ENCODE results near the gene PABPC4L. TPM values are rescaled to one million over a fixed set of nuclear protein-coding genes. Genes with fewer than 3 reads are reported as not detected.
A peak's percentile ranks its signal among the peaks of the same experiment; 100 is the strongest.
"Not testable (repeated sequence)": the region's sequence is repeated elsewhere in the genome, so short reads cannot be mapped to it uniquely, and the experiment has no call there.

PABPC4L gene
- polyA plus RNA-seq (2013, experiment 1 of 2; ENCODE audit: insufficient read length) = 2.3 TPM
- polyA plus RNA-seq (2013, experiment 2 of 2; ENCODE audit: insufficient read length) = 3.0 TPM

DNA sequence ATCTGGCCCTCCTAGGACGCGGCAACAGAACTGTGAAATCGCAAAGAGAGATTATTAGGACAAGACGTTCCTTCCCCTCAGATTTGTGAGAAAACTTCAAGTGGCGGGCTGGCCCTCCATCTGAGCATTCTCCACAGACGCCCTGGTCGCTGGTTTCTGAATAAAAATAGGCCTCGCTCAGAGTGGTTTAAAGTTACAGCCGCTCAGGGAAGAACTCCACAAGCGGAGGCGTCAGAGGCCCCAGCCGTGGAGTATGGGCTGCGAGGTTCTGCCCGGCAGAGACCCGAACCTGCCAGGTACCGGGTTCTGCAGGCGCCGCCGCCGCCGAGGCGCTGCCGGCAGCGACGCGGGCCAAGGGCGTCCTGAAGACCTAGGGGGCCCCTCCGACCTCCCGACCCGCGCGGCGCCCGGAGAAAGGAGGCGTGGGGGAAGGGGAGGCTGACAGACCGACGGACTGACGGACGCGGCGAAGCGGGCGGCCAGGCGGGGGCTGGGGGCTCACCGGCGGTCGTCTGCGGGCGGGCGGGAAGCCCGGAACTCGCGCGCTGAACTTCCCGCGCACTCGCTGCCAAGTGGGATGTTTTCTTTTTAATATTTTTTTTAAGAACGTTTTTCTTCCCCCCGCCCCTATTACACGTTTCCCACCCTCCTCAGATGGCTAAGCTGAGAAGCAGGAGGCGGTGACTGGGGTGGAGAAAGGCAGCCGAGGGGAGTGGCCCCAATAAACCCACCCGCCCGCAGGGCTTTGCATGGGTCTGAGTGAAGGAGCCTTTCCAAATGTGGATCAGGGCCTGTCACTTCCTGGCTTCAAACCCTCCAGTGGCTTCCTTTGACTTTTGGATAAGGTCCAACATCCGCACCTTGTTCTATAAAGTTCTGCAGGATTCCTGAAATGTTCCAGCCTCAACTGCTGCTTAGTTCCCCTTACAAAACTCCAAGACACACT, at the start of gene PABPC4L:
Gene PABPC4L, minus strand, starts transcription at position 574 of the 946 bp plus-strand sequence. CDS start 770 bp downstream, outside the sequence.
- peak; percentile 70 for DNase-seq

GRCh38 chr4:134251322-134251721, 49.7 kb upstream of the PABPC4L start:
- DNase-seq = no peak

GRCh38 chr4:134243742-134244713, 42.4 kb upstream of the PABPC4L start:
- DNase-seq = no peak

- DNase-seq = no peak
These were observed 17.5 kb upstream of the PABPC4L start for GRCh38 chr4:134219043-134219442.

GRCh38 chr4:134216411-134216810, 14.8 kb upstream of the PABPC4L start:
- DNase-seq = peak; percentile 69

GRCh38 chr4:134215620-134216344, 14.2 kb upstream of the PABPC4L start:
- no peak for DNase-seq

DNA sequence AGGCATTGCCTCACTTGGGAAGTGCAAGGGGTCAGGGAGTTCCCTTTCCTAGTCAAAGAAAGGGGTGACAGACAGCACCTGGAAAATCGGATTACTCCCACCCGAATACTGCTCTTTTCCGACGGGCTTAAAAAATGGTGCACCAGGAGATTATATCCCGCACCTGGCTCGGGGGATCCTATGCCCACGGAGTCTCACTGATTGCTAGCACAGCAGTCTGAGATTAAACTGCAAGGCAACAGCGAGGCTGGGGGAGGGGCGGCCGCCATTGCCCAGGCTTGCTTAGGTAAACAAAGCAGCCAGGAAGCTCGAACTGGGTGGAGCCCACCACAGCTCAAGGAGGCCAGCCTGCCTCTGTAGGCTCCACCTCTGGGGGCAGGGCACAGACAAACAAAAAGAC, 6.4 kb upstream of the PABPC4L start:
- not testable (repeated sequence) for DNase-seq

DNA sequence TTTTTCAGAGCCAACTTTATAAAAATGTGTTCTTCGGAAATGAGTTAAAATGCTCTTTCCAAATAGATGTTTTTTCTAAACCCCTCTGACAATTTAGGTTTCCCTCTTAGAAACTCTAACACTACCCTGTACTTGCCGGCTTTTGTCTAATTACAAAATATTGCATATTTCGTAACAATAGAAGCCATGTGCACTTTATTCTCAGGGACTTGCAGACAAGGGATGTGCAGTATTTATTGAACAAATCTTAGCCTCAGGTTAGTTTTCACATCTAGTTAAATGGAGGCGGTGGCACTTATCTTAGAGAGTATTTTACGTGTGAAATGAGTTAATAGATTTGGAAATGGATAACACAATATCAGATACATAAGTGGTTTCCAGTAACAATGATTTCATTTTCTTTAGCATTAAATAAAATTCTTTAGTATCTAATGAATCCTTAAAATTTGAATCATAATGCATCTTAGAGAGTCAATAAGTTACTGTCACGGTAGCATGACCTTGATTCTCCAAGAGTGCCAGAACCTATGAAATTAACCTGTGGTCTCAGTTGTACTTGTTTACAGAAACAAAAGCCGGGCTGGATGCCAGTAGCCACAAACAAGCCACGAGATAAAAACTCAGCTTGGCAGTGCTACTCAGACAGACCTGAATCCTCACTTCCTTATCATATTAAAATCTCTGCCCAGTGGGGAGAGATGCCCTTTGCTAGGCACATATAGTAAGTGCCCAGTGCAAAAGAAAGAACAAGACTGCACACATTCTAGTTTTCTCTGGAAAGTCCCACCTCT, 772 bp upstream of the PABPC4L start:
- DNase-seq = no peak

GRCh38 chr4:134200811-134201215, 776 bp downstream of the PABPC4L start:
- peak; percentile 8 for DNase-seq

DNA sequence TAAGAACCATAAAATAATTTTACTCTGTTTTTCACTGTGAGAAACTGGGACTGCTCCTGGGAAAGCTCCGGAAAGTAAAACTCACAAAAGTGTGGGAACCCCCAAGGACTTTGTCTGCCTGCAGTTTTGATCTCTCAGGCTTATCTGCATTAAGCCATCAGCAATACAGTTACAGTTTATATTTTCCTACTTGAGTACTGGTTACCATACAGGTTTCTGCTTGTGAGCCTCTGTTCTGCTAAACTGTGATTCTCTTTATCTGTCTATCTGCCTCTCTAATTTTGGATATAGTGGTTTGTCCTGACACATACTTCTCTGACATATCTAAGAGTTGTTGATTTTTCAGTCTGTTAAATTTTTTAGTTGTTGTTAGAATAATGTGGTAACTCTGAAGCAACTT, 11.6 kb downstream of the PABPC4L start:
- no peak for DNase-seq

- no peak for DNase-seq
These were observed 12.1 kb downstream of the PABPC4L start for GRCh38 chr4:134189480-134189879.

DNA sequence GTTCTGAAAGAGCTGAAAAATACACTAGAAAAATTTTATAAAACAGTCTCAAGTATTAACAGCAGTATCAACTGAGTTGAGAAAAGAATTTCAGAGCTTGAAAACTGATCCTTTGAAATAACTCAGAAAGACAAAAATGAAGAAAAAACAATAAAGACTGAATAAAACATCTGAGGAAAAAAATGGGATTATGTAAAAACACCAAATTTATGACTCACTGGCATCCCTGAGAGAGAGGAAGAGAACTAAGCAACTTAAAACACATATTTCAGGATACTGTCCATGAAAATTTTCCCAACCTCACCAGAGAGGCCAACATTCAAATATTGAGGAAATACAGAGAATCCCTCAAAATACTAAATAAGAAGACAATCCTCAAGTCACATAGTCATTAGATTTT, 22.9 kb downstream of the PABPC4L start:
- peak; percentile 27 for DNase-seq

DNA sequence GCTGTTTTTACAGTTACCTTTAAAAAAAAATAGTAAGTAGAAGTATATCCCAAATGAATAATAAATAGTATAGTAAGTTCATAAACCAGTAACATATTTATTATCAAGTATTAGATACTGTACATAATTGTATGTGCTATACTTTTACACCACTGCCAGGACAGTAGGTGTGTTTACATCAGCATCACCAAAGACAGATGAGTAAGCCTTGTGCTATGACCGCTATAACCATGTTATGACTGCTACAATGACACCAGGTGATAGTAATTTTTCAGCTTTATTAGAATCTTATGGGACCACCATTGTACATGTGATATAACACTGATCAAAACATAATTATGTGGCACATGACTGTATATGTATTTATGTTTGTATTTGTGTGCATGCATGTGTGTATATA, 27.3 kb downstream of the PABPC4L start:
- no peak for DNase-seq

GRCh38 chr4:134160211-134160610, 41.4 kb downstream of the PABPC4L start:
- DNase-seq = no peak

DNA sequence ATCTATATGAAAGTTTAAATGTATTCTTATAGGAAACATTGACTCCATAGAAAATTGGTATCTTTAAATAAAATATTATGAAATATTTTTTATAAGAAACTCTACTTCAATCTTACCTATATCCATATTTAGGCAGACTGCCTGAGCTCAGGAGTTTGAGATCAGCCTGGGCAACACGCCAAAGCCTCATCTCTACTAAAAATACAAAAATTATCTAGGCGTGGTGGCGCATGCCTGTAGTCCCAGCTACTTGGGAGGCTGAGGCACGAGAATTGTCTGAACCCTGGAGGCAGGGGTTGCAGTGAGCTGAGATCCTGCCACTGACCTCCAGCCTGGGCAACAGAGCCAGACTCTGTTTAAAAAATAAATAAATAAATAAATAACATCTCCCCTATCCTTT, 47.5 kb downstream of the PABPC4L start:
- DNase-seq = no peak

DNA sequence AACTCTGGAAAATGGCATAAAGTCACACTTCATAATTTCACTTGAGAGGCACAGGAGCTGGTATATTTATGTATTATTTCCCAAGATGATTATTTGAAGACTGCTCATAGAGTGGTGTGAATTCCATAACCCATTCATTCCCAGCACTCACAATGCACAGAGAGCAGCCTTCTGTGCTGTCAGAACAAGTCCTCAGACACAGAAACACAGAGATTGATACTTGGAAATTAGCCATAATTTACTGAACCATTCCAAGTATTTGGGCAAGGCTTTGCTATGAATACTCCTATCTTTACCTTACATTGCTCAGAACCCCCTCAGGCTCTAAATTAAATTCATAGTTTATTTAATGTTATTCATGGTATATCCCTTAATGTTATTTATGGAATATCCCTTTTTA, 53.6 kb downstream of the PABPC4L start:
- DNase-seq = no peak
